ENCODE results near the gene TRIP6. TPM values are rescaled to one million over a fixed set of nuclear protein-coding genes. Genes with fewer than 3 reads are reported as not detected.

The TRIP6 gene
- total RNA-seq, 2 donors from 2014 or later: 8.5 to 9.8 TPM

DNA sequence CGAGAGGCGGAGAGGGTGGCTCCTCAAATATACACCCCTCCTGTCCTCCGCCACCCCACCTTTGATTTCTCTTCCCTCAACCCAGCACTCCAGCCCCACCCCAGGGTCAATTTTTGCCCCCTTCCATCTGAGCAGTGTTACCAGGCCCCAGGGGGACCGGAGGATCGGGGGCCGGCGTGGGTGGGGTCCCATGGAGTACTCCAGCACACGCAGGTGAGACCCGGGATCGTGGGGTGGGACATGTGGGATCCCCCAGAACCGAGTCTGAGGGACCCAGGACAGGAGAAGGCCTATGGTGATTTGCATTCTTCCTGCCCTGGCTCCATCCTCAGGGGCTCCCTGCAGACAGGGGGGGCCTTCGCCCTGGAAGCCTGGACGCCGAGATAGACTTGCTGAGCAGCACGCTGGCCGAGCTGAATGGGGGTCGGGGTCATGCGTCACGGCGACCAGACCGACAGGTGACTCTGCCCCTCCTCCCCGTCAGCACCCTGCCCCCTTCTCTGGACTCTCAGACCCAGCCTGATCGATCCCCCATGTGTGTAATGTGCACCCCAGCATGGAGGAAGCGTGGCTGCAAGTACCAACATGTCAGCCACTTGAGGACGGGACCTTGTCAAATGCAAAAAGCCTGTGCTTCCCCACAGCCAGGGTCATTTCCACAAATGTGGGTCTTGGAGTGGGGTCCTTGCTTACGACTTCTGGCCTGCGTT is 744 bp downstream of the TRIP6 start:
- DNase-seq (no peak), ATAC-seq (no peak)
- H3K9me3 ChIP-seq (ENCODE audit: control insufficient read depth, low read length, poor library complexity, severe bottlenecking): no peaks in the 10 kb centered on the region
- H3K36me3 Mint-ChIP-seq (ENCODE audit: low read depth): peaks cover 3% of the 10 kb centered on the region
- H3K27ac Mint-ChIP-seq: peak overlapping the region; percentile 89
- no peaks in the 10 kb centered on the region for H3K27me3 Mint-ChIP-seq
- H3K4me1 Mint-ChIP-seq: peaks cover 4% of the 10 kb centered on the region
- H3K4me3 Mint-ChIP-seq: peak overlapping the region; percentile 86

GRCh38 chr7:100873599-100874299 is 6.6 kb downstream of the TRIP6 start:
- Mint-ChIP-seq H3K4me1 (peaks cover 27% of the 10 kb centered on the region), H3K4me3 (peak overlapping the region; percentile 98), H3K27me3 (no peaks in the 10 kb centered on the region), H3K36me3 (ENCODE audit: low read depth) (peaks cover 10% of the 10 kb centered on the region), H3K27ac (peak overlapping the region; percentile 94)
- DNase-seq (no peak), ATAC-seq (no peak)
- no peaks in the 10 kb centered on the region for H3K9me3 ChIP-seq (ENCODE audit: control insufficient read depth, low read length, poor library complexity, severe bottlenecking)

- ATAC-seq: peak; percentile 4
Measured at GRCh38 chr7:100874300-100874576, 7.1 kb downstream of the TRIP6 start.

GRCh38 chr7:100874577-100875355 is 7.6 kb downstream of the TRIP6 start, which contains the start of gene SRRT:
Gene SRRT, plus strand, starts transcription at chr7:100875103. Its CDS starts 488 bp downstream, at chr7:100875591.
- Mint-ChIP-seq H3K27me3 (no peaks in the 10 kb centered on the region), H3K4me1 (peaks cover 33% of the 10 kb centered on the region), H3K4me3 (peak within 1 kb of the TSS; percentile 98), H3K36me3 (ENCODE audit: low read depth) (peaks cover 10% of the 10 kb centered on the region), H3K27ac (peak within 1 kb of the TSS; percentile 94)
- DNase-seq (peak; percentile 95 to 97 (median 96)), ATAC-seq (peak; percentile 96)
- no peaks in the 10 kb centered on the region for H3K9me3 ChIP-seq (ENCODE audit: control insufficient read depth, low read length, poor library complexity, severe bottlenecking)

More at GRCh38 chr7:100874300-100874576, 7.1 kb downstream of the TRIP6 start:
- H3K27ac Mint-ChIP-seq: peak overlapping the region; percentile 94
- no peak for DNase-seq
- H3K4me3 Mint-ChIP-seq: peak overlapping the region; percentile 98
- peaks cover 10% of the 10 kb centered on the region for H3K36me3 Mint-ChIP-seq (ENCODE audit: low read depth)
- H3K9me3 ChIP-seq (ENCODE audit: control insufficient read depth, low read length, poor library complexity, severe bottlenecking): no peaks in the 10 kb centered on the region
- H3K4me1 Mint-ChIP-seq: peaks cover 30% of the 10 kb centered on the region
- no peaks in the 10 kb centered on the region for H3K27me3 Mint-ChIP-seq

GRCh38 chr7:100875356-100875751 is 8.2 kb downstream of the TRIP6 start:
- no peaks in the 10 kb centered on the region for H3K27me3 Mint-ChIP-seq
- H3K27ac Mint-ChIP-seq: peak overlapping the region; percentile 94
- no peaks in the 10 kb centered on the region for H3K9me3 ChIP-seq (ENCODE audit: control insufficient read depth, low read length, poor library complexity, severe bottlenecking)
- no peak for DNase-seq
- peak; percentile 21 for ATAC-seq
- peak overlapping the region; percentile 98 for H3K4me3 Mint-ChIP-seq
- peaks cover 12% of the 10 kb centered on the region for H3K36me3 Mint-ChIP-seq (ENCODE audit: low read depth)
- peaks cover 37% of the 10 kb centered on the region for H3K4me1 Mint-ChIP-seq

DNA sequence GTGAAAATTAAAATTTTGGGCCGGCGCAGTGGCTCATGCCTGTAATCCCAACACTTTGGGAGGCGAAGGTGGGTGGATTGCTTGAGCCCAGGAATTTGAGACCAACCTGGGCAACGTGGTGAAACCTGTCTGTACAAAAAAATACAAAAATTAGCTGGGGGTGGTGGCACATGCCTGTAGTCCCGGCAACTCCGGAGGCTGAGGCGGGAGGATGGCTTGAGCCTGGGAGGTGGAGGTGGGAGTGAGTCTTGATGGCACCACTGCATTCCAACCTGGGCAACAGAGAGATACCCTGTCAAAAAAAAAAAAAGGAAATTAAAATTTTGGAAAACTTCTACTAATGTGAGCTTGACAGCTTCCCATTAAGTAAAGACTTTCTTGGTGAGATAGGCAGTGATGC is 10.8 kb downstream of the TRIP6 start:
- peak overlapping the region; percentile 63 for H3K27ac Mint-ChIP-seq
- DNase-seq (no peak), ATAC-seq (no peak)
- peaks cover 45% of the 10 kb centered on the region for H3K4me1 Mint-ChIP-seq
- no peaks in the 10 kb centered on the region for H3K9me3 ChIP-seq (ENCODE audit: control insufficient read depth, low read length, poor library complexity, severe bottlenecking)
- H3K27me3 Mint-ChIP-seq: no peaks in the 10 kb centered on the region
- peaks cover 9% of the 10 kb centered on the region for H3K36me3 Mint-ChIP-seq (ENCODE audit: low read depth)
- no peak overlapping the region for H3K4me3 Mint-ChIP-seq

DNA sequence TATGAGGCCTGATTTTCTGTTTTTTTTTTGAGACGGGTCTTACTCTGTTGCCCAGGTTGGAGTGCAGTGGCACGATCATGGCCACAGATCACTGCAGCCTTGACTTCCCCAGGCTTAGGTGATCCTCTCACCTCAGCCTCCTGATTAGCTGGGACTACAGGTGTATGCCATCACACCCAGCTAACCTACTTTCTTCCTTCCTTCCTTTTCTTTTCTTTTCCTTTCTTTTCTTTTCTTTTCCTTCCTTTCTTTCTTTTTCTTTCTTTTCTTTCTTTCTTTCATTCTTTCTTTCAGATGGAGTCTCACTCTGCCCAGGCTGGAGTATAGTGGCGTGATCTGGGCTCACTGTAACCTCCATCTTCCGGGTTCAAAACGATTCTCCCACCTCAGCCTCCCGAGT is 11.5 kb downstream of the TRIP6 start:
- H3K4me3 Mint-ChIP-seq: peak overlapping the region; percentile 67
- no peak overlapping the region for H3K27ac Mint-ChIP-seq
- no peaks in the 10 kb centered on the region for H3K9me3 ChIP-seq (ENCODE audit: control insufficient read depth, low read length, poor library complexity, severe bottlenecking)
- peaks cover 50% of the 10 kb centered on the region for H3K4me1 Mint-ChIP-seq
- peaks cover 9% of the 10 kb centered on the region for H3K36me3 Mint-ChIP-seq (ENCODE audit: low read depth)
- DNase-seq: no peak
- H3K27me3 Mint-ChIP-seq: no peaks in the 10 kb centered on the region
- no peak for ATAC-seq

- Mint-ChIP-seq H3K36me3 (ENCODE audit: low read depth) (peaks cover 13% of the 10 kb centered on the region), H3K4me3 (peak overlapping the region; percentile 57), H3K4me1 (peaks cover 49% of the 10 kb centered on the region), H3K27me3 (no peaks in the 10 kb centered on the region), H3K27ac (peak overlapping the region; percentile 82)
- no peak for DNase-seq
- H3K9me3 ChIP-seq (ENCODE audit: control insufficient read depth, low read length, poor library complexity, severe bottlenecking): no peaks in the 10 kb centered on the region
- no peak for ATAC-seq
Measured at GRCh38 chr7:100879685-100880261, 12.6 kb downstream of the TRIP6 start.

DNA sequence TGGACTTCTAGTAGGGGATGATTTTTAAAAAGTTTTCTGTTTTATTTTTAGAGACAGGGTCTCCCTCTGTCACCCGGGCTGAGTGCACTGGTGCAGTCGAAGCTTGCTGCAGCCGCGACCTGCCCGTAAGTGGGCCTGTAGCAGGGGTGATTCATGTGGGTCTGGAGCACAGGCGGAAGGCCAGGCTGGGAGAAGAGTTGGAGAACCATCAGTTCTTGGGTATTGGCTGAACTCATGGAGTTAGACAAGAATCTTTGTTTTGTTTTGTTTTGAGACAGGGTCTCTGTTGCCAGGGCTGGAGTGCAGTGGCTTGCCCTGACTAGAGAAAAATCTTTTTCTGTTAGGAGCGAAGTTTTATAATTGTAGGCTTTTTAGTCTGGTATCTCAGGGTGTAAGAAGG is 13.5 kb downstream of the TRIP6 start:
- Mint-ChIP-seq H3K27ac (no peak overlapping the region), H3K4me3 (no peak overlapping the region), H3K27me3 (no peaks in the 10 kb centered on the region), H3K36me3 (ENCODE audit: low read depth) (peaks cover 15% of the 10 kb centered on the region), H3K4me1 (peaks cover 44% of the 10 kb centered on the region)
- DNase-seq (no peak), ATAC-seq (no peak)
- H3K9me3 ChIP-seq (ENCODE audit: control insufficient read depth, low read length, poor library complexity, severe bottlenecking): no peaks in the 10 kb centered on the region

DNA sequence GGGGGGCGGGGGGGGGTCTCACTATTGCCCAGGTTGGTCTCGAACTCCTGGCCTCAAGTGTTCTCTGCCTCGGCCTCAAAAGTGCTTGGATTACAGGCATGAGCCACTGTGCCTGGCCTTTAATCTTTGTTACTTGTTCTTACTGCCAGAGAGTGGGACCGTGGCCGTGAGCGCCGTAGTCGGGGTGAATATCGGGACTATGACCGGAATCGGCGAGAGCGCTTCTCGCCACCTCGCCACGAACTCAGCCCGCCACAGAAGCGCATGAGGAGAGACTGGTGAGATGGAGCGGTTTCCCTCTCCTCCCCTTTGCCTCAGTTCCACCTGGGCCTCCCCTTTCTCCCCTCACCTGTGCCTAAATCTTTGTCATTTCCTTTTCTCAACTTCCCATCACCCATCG is 13.9 kb downstream of the TRIP6 start:
- Mint-ChIP-seq H3K27ac (no peak overlapping the region), H3K36me3 (ENCODE audit: low read depth) (peaks cover 20% of the 10 kb centered on the region), H3K4me3 (peak overlapping the region; percentile 21), H3K27me3 (no peaks in the 10 kb centered on the region), H3K4me1 (peaks cover 42% of the 10 kb centered on the region)
- no peaks in the 10 kb centered on the region for H3K9me3 ChIP-seq (ENCODE audit: control insufficient read depth, low read length, poor library complexity, severe bottlenecking)
- DNase-seq (no peak), ATAC-seq (no peak)

DNA sequence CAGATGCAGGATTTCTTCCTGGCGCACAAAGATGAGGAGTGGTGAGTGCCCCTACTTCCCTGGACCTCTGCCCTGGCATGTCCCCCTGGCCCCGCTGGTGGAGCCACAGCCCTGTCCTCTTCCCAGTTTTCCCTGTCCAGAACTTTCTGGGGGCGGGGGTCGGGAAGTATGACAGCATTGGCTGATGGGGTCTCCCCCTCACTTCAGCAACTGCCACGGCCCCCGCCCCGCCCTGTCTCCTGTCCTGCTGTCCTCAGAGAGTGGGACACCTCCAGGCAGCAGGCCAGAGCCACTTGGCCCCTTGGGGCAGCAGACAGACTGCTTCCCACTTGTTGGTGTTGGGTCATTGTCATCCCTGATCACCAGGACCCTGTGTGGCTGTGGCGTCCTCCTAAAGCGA is 15.0 kb downstream of the TRIP6 start:
- Mint-ChIP-seq H3K27me3 (no peaks in the 10 kb centered on the region), H3K36me3 (ENCODE audit: low read depth) (peaks cover 23% of the 10 kb centered on the region), H3K4me1 (peaks cover 43% of the 10 kb centered on the region), H3K27ac (peak overlapping the region; percentile 8), H3K4me3 (no peak overlapping the region)
- DNase-seq (no peak), ATAC-seq (no peak)
- no peaks in the 10 kb centered on the region for H3K9me3 ChIP-seq (ENCODE audit: control insufficient read depth, low read length, poor library complexity, severe bottlenecking)

DNA sequence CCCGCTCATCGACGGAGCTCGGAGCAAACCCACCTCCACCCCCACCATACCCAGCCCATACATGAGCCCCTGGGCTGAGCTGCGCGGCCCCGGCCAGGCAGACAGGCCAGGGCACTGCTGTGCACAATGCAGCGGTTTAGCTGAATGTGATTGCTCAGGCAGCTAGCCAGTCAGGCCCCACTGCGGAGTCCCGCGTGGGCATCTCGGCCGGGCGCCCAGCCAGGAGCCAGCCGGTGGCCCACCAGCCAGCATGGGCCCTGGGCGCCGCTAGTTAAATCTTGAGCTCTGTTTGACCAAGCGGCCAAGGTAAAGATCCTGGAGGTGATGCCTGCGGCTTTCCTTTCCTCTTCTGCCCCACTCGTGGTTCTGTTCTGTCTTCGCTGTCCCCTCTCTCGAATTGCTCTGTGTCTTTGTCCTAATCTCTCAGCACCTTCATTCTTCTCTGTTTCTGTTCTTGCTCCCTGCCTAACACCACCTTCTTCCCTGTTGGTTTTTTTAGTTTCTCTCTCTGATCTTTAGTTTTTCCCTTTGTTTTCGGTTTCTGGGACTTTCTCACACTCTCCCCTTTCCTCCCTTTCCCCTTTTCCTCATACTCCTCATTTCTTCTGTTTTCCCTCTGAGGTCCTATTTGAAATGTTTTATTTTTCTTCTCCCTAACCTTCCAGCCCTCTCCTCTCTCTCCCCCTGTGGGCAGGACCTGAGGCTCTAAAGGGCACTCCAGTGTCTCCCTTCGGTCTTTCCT is 15.8 kb downstream of the TRIP6 start:
- DNase-seq (no peak), ATAC-seq (no peak)
- Mint-ChIP-seq H3K27ac (no peak overlapping the region), H3K36me3 (ENCODE audit: low read depth) (peaks cover 24% of the 10 kb centered on the region), H3K4me3 (no peak overlapping the region), H3K4me1 (peaks cover 48% of the 10 kb centered on the region), H3K27me3 (no peaks in the 10 kb centered on the region)
- H3K9me3 ChIP-seq (ENCODE audit: control insufficient read depth, low read length, poor library complexity, severe bottlenecking): no peaks in the 10 kb centered on the region
